ENCODE results near the gene LMO2. TPM values are rescaled to one million over a fixed set of nuclear protein-coding genes. Genes with fewer than 3 reads are reported as not detected.

The LMO2 gene
- 27.0 and 42.7 TPM in 2 replicates for total RNA-seq

GRCh38 chr11:33891714-33892327 lies at the start of gene LMO2:
Gene LMO2, minus strand, starts transcription at chr11:33892076. Its CDS starts 22,360 bp downstream, at chr11:33869716.

Other genes starting within 250 kb of the LMO2 start
- gene C11orf91, start 191.2 kb downstream of the LMO2 start, total RNA-seq = 0.32 TPM in 1 of 2 replicates, not detected in the other
- 971 and 1,074 TPM in 2 replicates for gene CD59, start 155.7 kb downstream of the LMO2 start, total RNA-seq
- gene FBXO3, start 117.6 kb downstream of the LMO2 start, total RNA-seq = 26.6 and 43.6 TPM in 2 replicates
- gene CAPRIN1, start 159.7 kb upstream of the LMO2 start, total RNA-seq = 154 and 171 TPM in 2 replicates
- 14.6 and 16.6 TPM in 2 replicates for gene NAT10, start 213.6 kb upstream of the LMO2 start, total RNA-seq